ENCODE measurements around the gene PACRG. TPM values are rescaled to one million over a fixed set of nuclear protein-coding genes. Genes with fewer than 3 reads are reported as not detected.
A peak's percentile ranks its signal among the peaks of the same experiment; 100 is the strongest.

The PACRG gene
- total and polyA plus RNA-seq, 2 experiments from 2014 or later, result 0.17 to 0.68 TPM

- Histone ChIP-seq H3F3A (replicated peaks; ENCODE audit: low read depth) (no peaks in the 10 kb centered on the region), H3K36me3 (ENCODE audit: insufficient read depth) (no peaks in the 10 kb centered on the region), H3K79me2 (replicated peaks; ENCODE audit: insufficient read depth) (no peaks in the 10 kb centered on the region), H3K9me2 (ENCODE audit: insufficient read depth) (no peaks in the 10 kb centered on the region), H2AFZ (0 out of 2 replicates have a peak overlapping the region, but pooled peaks have one; percentile 32), H3K27ac (ENCODE audit: low read depth) (no peak overlapping the region), H4K20me1 (replicated peaks; ENCODE audit: insufficient read depth) (no peaks in the 10 kb centered on the region), H3K4me3 (no peak overlapping the region), H3K27me3 (ENCODE audit: insufficient read depth) (no peaks in the 10 kb centered on the region), H3K4me2 (no peak overlapping the region), H3K4me1 (ENCODE audit: insufficient read depth) (no peaks in the 10 kb centered on the region)
- no peak overlapping the region for H3K4me3 Mint-ChIP-seq
- H3K4me1 Mint-ChIP-seq, result peaks cover 26% of the 10 kb centered on the region
- H3K27me3 Mint-ChIP-seq (ENCODE audit: insufficient read depth, low read depth, poor library complexity), result peaks cover 4% of the 10 kb centered on the region
- H3K27ac Mint-ChIP-seq, result no peak overlapping the region
- no peak for TF ChIP-seq ZNF331 (CRISPR knock-in tag; IDR thresholded peaks at IDR 0.05; ENCODE audit: low read depth)
- no peak for TF ChIP-seq CTCF (conservative IDR thresholded peaks at IDR 0.05; ENCODE audit: low read depth in 2 of 2)
- no peak for TF ChIP-seq ZNF462 (CRISPR knock-in tag; IDR thresholded peaks at IDR 0.05)
- TF ChIP-seq NANOG (IDR thresholded peaks at IDR 0.05; ENCODE audit: borderline replicate concordance), result no peak
- no peak for TF ChIP-seq CREB1 (CRISPR knock-in tag; IDR thresholded peaks at IDR 0.05; ENCODE audit: low read depth)
- no peak for TF ChIP-seq JUNB (IDR thresholded peaks at IDR 0.05; ENCODE audit: unreplicated experiment)
- no peak for TF ChIP-seq POLR2AphosphoS5 (IDR thresholded peaks at IDR 0.05; ENCODE audit: low read depth)
- TF ChIP-seq ZNF114 (CRISPR knock-in tag; IDR thresholded peaks at IDR 0.05), result no peak
- no peak for TF ChIP-seq REST (IDR thresholded peaks at IDR 0.05; ENCODE audit: unreplicated experiment)
- TF ChIP-seq EZH2phosphoT487 (IDR thresholded peaks at IDR 0.05; ENCODE audit: unreplicated experiment), result no peak
- TF ChIP-seq EZH2 (IDR thresholded peaks at IDR 0.05; ENCODE audit: low read depth, unreplicated experiment), result no peak
- no peak for TF ChIP-seq STAT1 (IDR thresholded peaks at IDR 0.05; ENCODE audit: unreplicated experiment)
- no peak for TF ChIP-seq ETS1 (IDR thresholded peaks at IDR 0.05)
- no peaks in the 10 kb centered on the region for H3K36me3 Mint-ChIP-seq (ENCODE audit: low read depth)
- DNase-seq (ENCODE audit: low spot score) (no peak), ATAC-seq (no peak)
- H3K9me3 Mint-ChIP-seq, result no peaks in the 10 kb centered on the region
Measured at GRCh38 chr6:163352011-163352685, 624.4 kb downstream of the PACRG start.
